ENCODE measurements around the gene TASP1. TPM values are rescaled to one million over a fixed set of nuclear protein-coding genes. Genes with fewer than 3 reads are reported as not detected.

Gene TASP1
- total and polyA plus RNA-seq, 5 experiments from 2014 or later, result 9.1 to 15.0 (median 13.4) TPM

- ATAC-seq, result peak in 1 of 2 donors; percentile 29
- H3K4me3 Mint-ChIP-seq, result no peak overlapping the region
These were observed 92.1 kb downstream of the TASP1 start for GRCh38 chr20:13546497-13547131.

GRCh38 chr20:13545790-13546189, 92.9 kb downstream of the TASP1 start:
- Mint-ChIP-seq H3K27me3 (no peaks in the 10 kb centered on the region), H3K27ac (no peak overlapping the region), H3K36me3 (peaks cover 0 to 12% (median 0%) of the 10 kb centered on the region in 3 donors), H3K9me3 (no peaks in the 10 kb centered on the region), H3K4me1 (peaks cover 0 to 6% (median 0%) of the 10 kb centered on the region in 4 donors), H3K4me3 (no peak overlapping the region)
- no peak for DNase-seq
- ATAC-seq, result no peak
- POLR2A ChIA-PET, result no interaction called here

More at GRCh38 chr20:13546497-13547131, 92.1 kb downstream of the TASP1 start:
- Mint-ChIP-seq H3K36me3 (peaks cover 0 to 13% (median under 1%) of the 10 kb centered on the region in 3 donors), H3K27ac (no peak overlapping the region), H3K27me3 (no peaks in the 10 kb centered on the region), H3K4me1 (peaks cover 0 to 6% (median 0%) of the 10 kb centered on the region in 4 donors), H3K9me3 (no peaks in the 10 kb centered on the region)
- DNase-seq, result peak; percentile 18 to 75 (median 48)
- POLR2A ChIA-PET, result no interaction called here

- ATAC-seq (no peak), DNase-seq (no peak)
- Mint-ChIP-seq H3K27ac (no peak overlapping the region), H3K9me3 (no peaks in the 10 kb centered on the region), H3K4me3 (no peak overlapping the region), H3K4me1 (peaks cover 0 to 6% (median 0%) of the 10 kb centered on the region in 4 donors), H3K27me3 (no peaks in the 10 kb centered on the region), H3K36me3 (peaks cover 0 to 8% (median 0%) of the 10 kb centered on the region in 3 donors)
- POLR2A ChIA-PET, result no interaction called here
These were observed 94.9 kb downstream of the TASP1 start for GRCh38 chr20:13543783-13544182.

DNA sequence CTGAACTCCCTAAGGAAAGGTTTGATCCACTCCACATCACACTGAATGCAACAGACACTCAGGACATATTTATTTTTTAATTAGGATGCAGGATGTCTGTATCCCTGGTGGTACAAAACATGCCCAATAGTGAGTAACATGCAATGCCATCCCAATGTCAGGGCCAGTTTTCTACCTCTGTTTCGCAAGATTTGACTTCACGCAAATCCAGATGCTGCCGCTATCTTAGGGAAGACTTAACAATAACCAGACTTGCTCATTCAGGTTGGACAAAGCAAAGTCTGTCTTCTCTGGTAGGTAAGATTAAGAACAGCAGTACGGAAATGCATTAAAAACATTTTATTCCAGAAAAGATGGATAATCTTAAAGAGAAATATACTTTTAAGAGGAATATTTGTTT, 103.1 kb downstream of the TASP1 start:
- Mint-ChIP-seq H3K9me3 (no peaks in the 10 kb centered on the region), H3K4me3 (no peak overlapping the region), H3K36me3 (peaks cover 0 to 37% (median 21%) of the 10 kb centered on the region in 3 donors), H3K27me3 (no peaks in the 10 kb centered on the region), H3K27ac (no peak overlapping the region), H3K4me1 (peaks cover 0 to 5% (median 0%) of the 10 kb centered on the region in 4 donors)
- ATAC-seq (no peak), DNase-seq (no peak)
- POLR2A ChIA-PET, result no interaction called here

DNA sequence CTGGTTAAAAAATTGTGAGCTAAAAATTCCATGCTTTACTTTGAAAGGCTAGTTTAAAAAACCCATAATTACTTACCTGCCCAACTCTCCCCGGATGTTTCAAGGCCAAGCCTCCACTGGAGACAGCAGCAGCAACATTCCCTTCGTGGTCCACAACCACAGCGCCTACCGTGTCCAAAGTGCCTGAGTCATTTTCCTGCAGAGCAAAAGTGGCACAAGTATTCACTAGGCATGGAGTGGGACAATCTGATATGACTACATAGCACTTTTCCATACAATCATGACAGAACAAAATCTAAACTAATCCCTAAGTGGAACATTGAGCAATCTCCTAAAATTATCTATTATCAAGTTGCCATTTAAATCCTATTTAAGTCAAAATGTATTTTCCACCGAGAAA, 104.8 kb downstream of the TASP1 start:
- Mint-ChIP-seq H3K36me3 (peaks cover 0 to 44% (median 21%) of the 10 kb centered on the region in 3 donors), H3K4me1 (peaks cover 0 to 5% (median 0%) of the 10 kb centered on the region in 4 donors), H3K27ac (peak overlapping the region in 1 of 10 donors; percentile 60), H3K4me3 (no peak overlapping the region), H3K27me3 (no peaks in the 10 kb centered on the region), H3K9me3 (no peaks in the 10 kb centered on the region)
- POLR2A ChIA-PET, result no interaction called here
- ATAC-seq (no peak), DNase-seq (no peak)

- no peaks in the 10 kb centered on the region for H3K27me3 Mint-ChIP-seq
- DNase-seq (no peak), ATAC-seq (no peak)
- H3K4me3 Mint-ChIP-seq, result no peak overlapping the region
- no peaks in the 10 kb centered on the region for H3K9me3 Mint-ChIP-seq
- no peak overlapping the region for H3K27ac Mint-ChIP-seq
- H3K36me3 Mint-ChIP-seq, result peaks cover 19 to 77% (median 49%) of the 10 kb centered on the region in 3 donors
- peaks cover 0 to 13% (median 0%) of the 10 kb centered on the region in 4 donors for H3K4me1 Mint-ChIP-seq
- POLR2A ChIA-PET, result no interaction called here
These were observed 108.6 kb downstream of the TASP1 start for GRCh38 chr20:13530146-13530545.

DNA sequence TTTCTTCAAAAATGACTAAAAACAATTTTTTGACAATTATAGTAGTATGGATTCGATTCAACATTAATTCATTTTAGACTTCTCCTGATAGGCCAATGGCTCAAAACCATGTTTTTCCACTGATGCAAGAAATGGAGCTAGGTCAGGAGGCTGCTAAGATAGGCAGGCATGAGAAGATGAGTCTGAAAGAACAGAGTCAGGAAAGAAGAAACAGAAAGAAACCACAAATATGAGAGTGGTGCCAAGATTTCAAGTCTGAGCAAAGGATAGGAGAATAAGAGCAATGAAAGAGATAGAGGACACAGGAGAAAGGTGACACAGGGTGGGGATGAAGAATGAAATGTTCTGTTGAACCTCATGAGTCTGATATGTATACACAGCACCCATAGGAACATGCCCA, 112.2 kb downstream of the TASP1 start:
- Mint-ChIP-seq H3K4me1 (peaks cover 0 to 9% (median 0%) of the 10 kb centered on the region in 4 donors), H3K4me3 (no peak overlapping the region), H3K27me3 (no peaks in the 10 kb centered on the region), H3K9me3 (peaks cover 0 to 14% (median 6%) of the 10 kb centered on the region in 9 donors), H3K36me3 (peaks cover 44 to 77% (median 64%) of the 10 kb centered on the region in 3 donors), H3K27ac (no peak overlapping the region)
- DNase-seq (no peak), ATAC-seq (no peak)
- POLR2A ChIA-PET, result no interaction called here

GRCh38 chr20:13525225-13525940, 113.3 kb downstream of the TASP1 start:
- no peak for DNase-seq
- Mint-ChIP-seq H3K27me3 (no peaks in the 10 kb centered on the region), H3K9me3 (peaks cover 0 to 16% (median 6%) of the 10 kb centered on the region in 9 donors), H3K4me3 (no peak overlapping the region), H3K27ac (no peak overlapping the region), H3K36me3 (peaks cover 44 to 77% (median 63%) of the 10 kb centered on the region in 3 donors), H3K4me1 (peaks cover 0 to 9% (median 0%) of the 10 kb centered on the region in 4 donors)
- no peak for ATAC-seq
- POLR2A ChIA-PET, result no interaction called here

DNA sequence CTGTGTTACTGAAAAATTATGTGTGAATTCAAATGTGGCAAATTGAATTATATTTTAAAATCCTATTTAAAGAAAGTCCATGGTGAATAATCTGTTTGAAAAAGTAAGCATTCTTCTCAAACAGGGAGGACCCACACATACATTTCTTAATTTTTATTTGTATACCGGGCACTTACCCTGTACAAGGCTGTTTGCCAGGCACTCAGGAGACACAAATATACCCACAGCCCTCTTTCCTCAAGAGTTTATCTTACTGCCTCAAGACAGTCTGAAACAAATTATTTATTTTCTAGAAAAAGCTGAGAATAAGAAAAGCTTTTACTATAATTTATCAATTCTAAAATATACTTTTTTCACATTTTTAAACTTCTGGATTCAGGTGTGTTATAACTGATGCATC, 114.4 kb downstream of the TASP1 start:
- no peaks in the 10 kb centered on the region for H3K27me3 Mint-ChIP-seq
- H3K36me3 Mint-ChIP-seq, result peaks cover 44 to 80% (median 64%) of the 10 kb centered on the region in 3 donors
- DNase-seq, result no peak
- no peak for ATAC-seq
- no peak overlapping the region for H3K4me3 Mint-ChIP-seq
- peaks cover 0 to 16% (median 6%) of the 10 kb centered on the region in 9 donors for H3K9me3 Mint-ChIP-seq
- no peak overlapping the region for H3K27ac Mint-ChIP-seq
- POLR2A ChIA-PET, result no interaction called here
- H3K4me1 Mint-ChIP-seq, result peaks cover 0 to 9% (median 0%) of the 10 kb centered on the region in 4 donors

- Mint-ChIP-seq H3K36me3 (peaks cover 42 to 74% (median 47%) of the 10 kb centered on the region in 3 donors), H3K27ac (no peak overlapping the region), H3K9me3 (peaks cover 2 to 22% (median 10%) of the 10 kb centered on the region in 9 donors), H3K4me1 (peaks cover 5 to 9% (median 6%) of the 10 kb centered on the region in 4 donors), H3K4me3 (no peak overlapping the region), H3K27me3 (no peaks in the 10 kb centered on the region)
- DNase-seq, result no peak
- POLR2A ChIA-PET, result no interaction called here
- ATAC-seq, result no peak
These were observed 120.9 kb downstream of the TASP1 start for GRCh38 chr20:13517831-13518230.

DNA sequence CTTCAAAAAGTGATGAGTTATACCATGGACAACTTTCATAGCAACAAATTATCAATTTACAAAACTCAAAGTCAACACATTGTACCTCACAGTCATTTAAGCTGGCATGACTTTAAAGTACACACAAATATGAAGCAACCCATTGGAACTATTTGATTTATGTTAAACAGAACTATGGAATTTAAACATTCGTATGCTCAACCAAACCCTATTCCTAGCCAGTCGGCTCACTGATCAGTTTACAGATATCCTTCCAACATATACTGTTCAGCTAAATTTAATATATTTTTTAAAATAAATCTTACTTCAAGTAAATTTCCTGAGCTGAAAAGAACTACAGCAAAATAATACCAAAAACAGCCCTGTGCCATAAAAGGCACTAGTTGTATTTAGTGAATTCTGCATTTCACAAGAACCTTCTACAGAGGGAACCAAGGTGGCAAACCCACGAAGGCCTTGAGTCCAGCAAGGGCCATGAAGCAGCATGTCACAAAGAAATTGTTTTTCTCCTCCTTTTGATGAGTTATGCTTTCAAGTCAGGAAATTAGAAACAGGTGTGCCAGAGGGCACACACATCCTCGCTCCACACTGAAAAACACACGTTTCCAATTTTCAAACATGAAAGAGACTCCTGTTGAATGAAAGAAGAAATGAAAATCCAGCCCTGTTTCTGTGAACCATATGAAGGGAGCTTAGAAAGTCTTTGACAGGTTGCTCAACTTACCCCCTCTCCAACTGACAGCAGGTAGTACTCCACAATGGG, 122.8 kb downstream of the TASP1 start:
- Mint-ChIP-seq H3K27me3 (no peaks in the 10 kb centered on the region), H3K4me3 (no peak overlapping the region), H3K27ac (peak overlapping the region in 2 of 10 donors; percentile 1 to 39), H3K9me3 (peaks cover 0 to 22% (median 7%) of the 10 kb centered on the region in 9 donors), H3K36me3 (peaks cover 29 to 70% (median 47%) of the 10 kb centered on the region in 3 donors), H3K4me1 (peaks cover 3 to 9% (median 6%) of the 10 kb centered on the region in 4 donors)
- POLR2A ChIA-PET, result no interaction called here
- no peak for DNase-seq
- no peak for ATAC-seq

DNA sequence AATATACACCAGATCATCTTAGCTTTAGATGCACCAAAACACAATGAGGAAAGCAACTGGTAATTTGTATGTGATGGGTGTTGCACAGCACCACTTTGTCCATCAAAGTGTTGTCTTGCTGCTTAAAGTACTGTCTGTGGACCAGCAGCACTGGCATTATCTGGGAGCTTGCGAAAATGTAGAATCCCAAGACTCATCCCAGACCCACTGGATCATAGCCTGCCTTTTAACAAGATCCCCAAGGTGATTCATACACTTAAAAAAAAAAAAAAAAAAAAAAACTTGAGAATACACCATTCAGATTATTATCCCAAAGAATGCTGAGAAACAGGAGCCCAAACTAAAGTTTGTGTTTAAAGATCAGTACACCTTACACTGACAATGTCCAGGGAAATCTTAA, 123.4 kb downstream of the TASP1 start:
- Mint-ChIP-seq H3K4me3 (no peak overlapping the region), H3K9me3 (peaks cover 0 to 29% (median 10%) of the 10 kb centered on the region in 9 donors), H3K36me3 (peaks cover 35 to 66% (median 44%) of the 10 kb centered on the region in 3 donors), H3K4me1 (peaks cover 3 to 9% (median 6%) of the 10 kb centered on the region in 4 donors), H3K27me3 (no peaks in the 10 kb centered on the region), H3K27ac (peak overlapping the region in 1 of 10 donors; percentile 34)
- POLR2A ChIA-PET, result no interaction called here
- ATAC-seq, result no peak
- no peak for DNase-seq

All from naive thymus-derived CD8-positive, alpha-beta T cell (primary cell).